ENCODE results near the gene TNS1.

TNS1 gene

GRCh38 chr2:218033590-218034496 lies 31.0 kb upstream of the TNS1 start:
- Mint-ChIP-seq H3K36me3 (ENCODE audit: low read depth) (no peaks in the 10 kb centered on the region), H3K27ac (peak overlapping the region; percentile 23), H3K4me3 (peak overlapping the region; percentile 65), H3K4me1 (ENCODE audit: low read depth) (peaks cover 4% of the 10 kb centered on the region), H3K27me3 (ENCODE audit: low read depth) (peaks cover 11% of the 10 kb centered on the region), H3K9me3 (no peaks in the 10 kb centered on the region)
- DNase-seq (ENCODE audit: low spot score) = no peak

GRCh38 chr2:218033208-218033589 lies 30.4 kb upstream of the TNS1 start:
- DNase-seq (ENCODE audit: low spot score) = no peak
- H3K27me3 Mint-ChIP-seq (ENCODE audit: low read depth) = peaks cover 7% of the 10 kb centered on the region
- no peaks in the 10 kb centered on the region for H3K36me3 Mint-ChIP-seq (ENCODE audit: low read depth)
- H3K27ac Mint-ChIP-seq = no peak overlapping the region
- no peaks in the 10 kb centered on the region for H3K9me3 Mint-ChIP-seq
- no peak overlapping the region for H3K4me3 Mint-ChIP-seq
- H3K4me1 Mint-ChIP-seq (ENCODE audit: low read depth) = peaks cover 2% of the 10 kb centered on the region

- peaks cover 5% of the 10 kb centered on the region for H3K27me3 Mint-ChIP-seq (ENCODE audit: low read depth)
- no peak overlapping the region for H3K27ac Mint-ChIP-seq
- H3K4me3 Mint-ChIP-seq = no peak overlapping the region
- H3K4me1 Mint-ChIP-seq (ENCODE audit: low read depth) = peaks cover 2% of the 10 kb centered on the region
- no peaks in the 10 kb centered on the region for H3K9me3 Mint-ChIP-seq
- no peaks in the 10 kb centered on the region for H3K36me3 Mint-ChIP-seq (ENCODE audit: low read depth)
- DNase-seq (ENCODE audit: low spot score) = no peak
Measured at GRCh38 chr2:218032336-218033171, 29.8 kb upstream of the TNS1 start.

- Mint-ChIP-seq H3K27ac (no peak overlapping the region), H3K27me3 (ENCODE audit: low read depth) (peaks cover 2% of the 10 kb centered on the region), H3K4me3 (no peak overlapping the region), H3K36me3 (ENCODE audit: low read depth) (no peaks in the 10 kb centered on the region), H3K9me3 (no peaks in the 10 kb centered on the region), H3K4me1 (ENCODE audit: low read depth) (peaks cover 2% of the 10 kb centered on the region)
- no peak for DNase-seq (ENCODE audit: low spot score)
Measured at GRCh38 chr2:218031771-218032257, 29.0 kb upstream of the TNS1 start.

GRCh38 chr2:218031261-218031660 lies 28.5 kb upstream of the TNS1 start:
- peaks cover 2% of the 10 kb centered on the region for H3K27me3 Mint-ChIP-seq (ENCODE audit: low read depth)
- no peaks in the 10 kb centered on the region for H3K9me3 Mint-ChIP-seq
- H3K36me3 Mint-ChIP-seq (ENCODE audit: low read depth) = no peaks in the 10 kb centered on the region
- no peak overlapping the region for H3K4me3 Mint-ChIP-seq
- H3K4me1 Mint-ChIP-seq (ENCODE audit: low read depth) = peaks cover 2% of the 10 kb centered on the region
- no peak for DNase-seq (ENCODE audit: low spot score)
- no peak overlapping the region for H3K27ac Mint-ChIP-seq

- Mint-ChIP-seq H3K4me3 (no peak overlapping the region), H3K36me3 (ENCODE audit: low read depth) (no peaks in the 10 kb centered on the region), H3K9me3 (no peaks in the 10 kb centered on the region)
Measured at GRCh38 chr2:218030409-218031195, 27.8 kb upstream of the TNS1 start.

GRCh38 chr2:218029366-218030360 lies 26.9 kb upstream of the TNS1 start:
- Mint-ChIP-seq H3K9me3 (no peaks in the 10 kb centered on the region), H3K36me3 (ENCODE audit: low read depth) (no peaks in the 10 kb centered on the region), H3K4me3 (no peak overlapping the region), H3K27me3 (ENCODE audit: low read depth) (peaks cover 2% of the 10 kb centered on the region), H3K4me1 (ENCODE audit: low read depth) (peaks cover 2% of the 10 kb centered on the region), H3K27ac (no peak overlapping the region)
- DNase-seq (ENCODE audit: low spot score) = no peak

More at GRCh38 chr2:218030409-218031195, 27.8 kb upstream of the TNS1 start:
- H3K4me1 Mint-ChIP-seq (ENCODE audit: low read depth) = peaks cover 2% of the 10 kb centered on the region
- peaks cover 2% of the 10 kb centered on the region for H3K27me3 Mint-ChIP-seq (ENCODE audit: low read depth)
- DNase-seq (ENCODE audit: low spot score) = no peak
- no peak overlapping the region for H3K27ac Mint-ChIP-seq

- no peaks in the 10 kb centered on the region for H3K4me1 Mint-ChIP-seq (ENCODE audit: low read depth)
- H3K4me3 Mint-ChIP-seq = no peak overlapping the region
- no peaks in the 10 kb centered on the region for H3K36me3 Mint-ChIP-seq (ENCODE audit: low read depth)
- H3K9me3 Mint-ChIP-seq = no peaks in the 10 kb centered on the region
- no peak overlapping the region for H3K27ac Mint-ChIP-seq
- H3K27me3 Mint-ChIP-seq (ENCODE audit: low read depth) = peaks cover 2% of the 10 kb centered on the region
- no peak for DNase-seq (ENCODE audit: low spot score)
Measured at GRCh38 chr2:218028562-218029348, 26.0 kb upstream of the TNS1 start.

- H3K36me3 Mint-ChIP-seq (ENCODE audit: low read depth) = no peaks in the 10 kb centered on the region
- no peaks in the 10 kb centered on the region for H3K9me3 Mint-ChIP-seq
- DNase-seq (ENCODE audit: low spot score) = no peak
- H3K27me3 Mint-ChIP-seq (ENCODE audit: low read depth) = peaks cover 2% of the 10 kb centered on the region
- H3K4me1 Mint-ChIP-seq (ENCODE audit: low read depth) = no peaks in the 10 kb centered on the region
- no peak overlapping the region for H3K4me3 Mint-ChIP-seq
- no peak overlapping the region for H3K27ac Mint-ChIP-seq
Measured at GRCh38 chr2:218028189-218028495, 25.3 kb upstream of the TNS1 start.

GRCh38 chr2:218027426-218028188 lies 24.8 kb upstream of the TNS1 start:
- no peak overlapping the region for H3K4me3 Mint-ChIP-seq

GRCh38 chr2:218026676-218027425 lies 24.1 kb upstream of the TNS1 start:
- DNase-seq (ENCODE audit: low spot score) = no peak
- no peaks in the 10 kb centered on the region for H3K4me1 Mint-ChIP-seq (ENCODE audit: low read depth)
- H3K4me3 Mint-ChIP-seq = no peak overlapping the region
- H3K27me3 Mint-ChIP-seq (ENCODE audit: low read depth) = no peaks in the 10 kb centered on the region
- H3K27ac Mint-ChIP-seq = no peak overlapping the region
- no peaks in the 10 kb centered on the region for H3K9me3 Mint-ChIP-seq
- no peaks in the 10 kb centered on the region for H3K36me3 Mint-ChIP-seq (ENCODE audit: low read depth)

More at GRCh38 chr2:218027426-218028188, 24.8 kb upstream of the TNS1 start:
- Mint-ChIP-seq H3K9me3 (no peaks in the 10 kb centered on the region), H3K4me1 (ENCODE audit: low read depth) (no peaks in the 10 kb centered on the region), H3K36me3 (ENCODE audit: low read depth) (no peaks in the 10 kb centered on the region), H3K27ac (no peak overlapping the region), H3K27me3 (ENCODE audit: low read depth) (peaks cover 2% of the 10 kb centered on the region)
- DNase-seq (ENCODE audit: low spot score) = no peak
